Measurements from ENCODE around the gene TCERG1L. TPM values are rescaled to one million over a fixed set of nuclear protein-coding genes. Genes with fewer than 3 reads are reported as not detected.

TCERG1L gene
- total RNA-seq, 1 experiment from 2014 or later, result 1.5 TPM

DNA sequence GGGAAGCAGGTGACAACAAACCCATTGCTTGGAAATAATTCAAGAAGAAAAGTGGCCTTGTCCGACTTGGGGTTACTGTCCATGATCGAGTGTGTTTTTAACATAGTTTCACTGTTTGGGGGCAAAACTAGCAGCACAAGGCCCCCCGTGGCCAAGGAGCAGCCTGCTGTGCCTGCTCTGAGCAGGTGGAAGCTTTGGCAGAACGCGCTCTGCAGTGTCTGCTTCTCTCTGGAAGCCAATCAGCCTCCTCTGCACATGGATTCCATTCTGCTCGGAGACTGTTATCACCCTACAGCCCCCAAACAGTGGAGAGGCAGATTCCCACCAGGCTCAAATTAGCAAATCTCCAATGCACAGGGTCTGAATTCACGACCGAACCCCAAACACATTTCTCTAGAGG is 7.3 kb upstream of the TCERG1L start (continued):
- TF ChIP-seq, protein P1, sequence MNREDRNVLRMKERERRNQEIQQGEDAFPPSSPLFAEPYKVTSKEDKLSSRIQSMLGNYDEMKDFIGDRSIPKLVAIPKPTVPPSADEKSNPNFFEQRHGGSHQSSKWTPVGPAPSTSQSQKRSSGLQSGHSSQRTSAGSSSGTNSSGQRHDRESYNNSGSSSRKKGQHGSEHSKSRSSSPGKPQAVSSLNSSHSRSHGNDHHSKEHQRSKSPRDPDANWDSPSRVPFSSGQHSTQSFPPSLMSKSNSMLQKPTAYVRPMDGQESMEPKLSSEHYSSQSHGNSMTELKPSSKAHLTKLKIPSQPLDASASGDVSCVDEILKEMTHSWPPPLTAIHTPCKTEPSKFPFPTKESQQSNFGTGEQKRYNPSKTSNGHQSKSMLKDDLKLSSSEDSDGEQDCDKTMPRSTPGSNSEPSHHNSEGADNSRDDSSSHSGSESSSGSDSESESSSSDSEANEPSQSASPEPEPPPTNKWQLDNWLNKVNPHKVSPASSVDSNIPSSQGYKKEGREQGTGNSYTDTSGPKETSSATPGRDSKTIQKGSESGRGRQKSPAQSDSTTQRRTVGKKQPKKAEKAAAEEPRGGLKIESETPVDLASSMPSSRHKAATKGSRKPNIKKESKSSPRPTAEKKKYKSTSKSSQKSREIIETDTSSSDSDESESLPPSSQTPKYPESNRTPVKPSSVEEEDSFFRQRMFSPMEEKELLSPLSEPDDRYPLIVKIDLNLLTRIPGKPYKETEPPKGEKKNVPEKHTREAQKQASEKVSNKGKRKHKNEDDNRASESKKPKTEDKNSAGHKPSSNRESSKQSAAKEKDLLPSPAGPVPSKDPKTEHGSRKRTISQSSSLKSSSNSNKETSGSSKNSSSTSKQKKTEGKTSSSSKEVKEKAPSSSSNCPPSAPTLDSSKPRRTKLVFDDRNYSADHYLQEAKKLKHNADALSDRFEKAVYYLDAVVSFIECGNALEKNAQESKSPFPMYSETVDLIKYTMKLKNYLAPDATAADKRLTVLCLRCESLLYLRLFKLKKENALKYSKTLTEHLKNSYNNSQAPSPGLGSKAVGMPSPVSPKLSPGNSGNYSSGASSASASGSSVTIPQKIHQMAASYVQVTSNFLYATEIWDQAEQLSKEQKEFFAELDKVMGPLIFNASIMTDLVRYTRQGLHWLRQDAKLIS (CRISPR knock-in tag; IDR thresholded peaks at IDR 0.05; ENCODE audit: borderline replicate concordance), result no peak
- no peak for TF ChIP-seq ZNF671 (CRISPR knock-in tag; IDR thresholded peaks at IDR 0.05)
- no peak for TF ChIP-seq RELA (CRISPR knock-in tag; IDR thresholded peaks at IDR 0.05; ENCODE audit: borderline replicate concordance)
- TF ChIP-seq TEAD1 (CRISPR knock-in tag; IDR thresholded peaks at IDR 0.05), result no peak
- TF ChIP-seq, protein P2, sequence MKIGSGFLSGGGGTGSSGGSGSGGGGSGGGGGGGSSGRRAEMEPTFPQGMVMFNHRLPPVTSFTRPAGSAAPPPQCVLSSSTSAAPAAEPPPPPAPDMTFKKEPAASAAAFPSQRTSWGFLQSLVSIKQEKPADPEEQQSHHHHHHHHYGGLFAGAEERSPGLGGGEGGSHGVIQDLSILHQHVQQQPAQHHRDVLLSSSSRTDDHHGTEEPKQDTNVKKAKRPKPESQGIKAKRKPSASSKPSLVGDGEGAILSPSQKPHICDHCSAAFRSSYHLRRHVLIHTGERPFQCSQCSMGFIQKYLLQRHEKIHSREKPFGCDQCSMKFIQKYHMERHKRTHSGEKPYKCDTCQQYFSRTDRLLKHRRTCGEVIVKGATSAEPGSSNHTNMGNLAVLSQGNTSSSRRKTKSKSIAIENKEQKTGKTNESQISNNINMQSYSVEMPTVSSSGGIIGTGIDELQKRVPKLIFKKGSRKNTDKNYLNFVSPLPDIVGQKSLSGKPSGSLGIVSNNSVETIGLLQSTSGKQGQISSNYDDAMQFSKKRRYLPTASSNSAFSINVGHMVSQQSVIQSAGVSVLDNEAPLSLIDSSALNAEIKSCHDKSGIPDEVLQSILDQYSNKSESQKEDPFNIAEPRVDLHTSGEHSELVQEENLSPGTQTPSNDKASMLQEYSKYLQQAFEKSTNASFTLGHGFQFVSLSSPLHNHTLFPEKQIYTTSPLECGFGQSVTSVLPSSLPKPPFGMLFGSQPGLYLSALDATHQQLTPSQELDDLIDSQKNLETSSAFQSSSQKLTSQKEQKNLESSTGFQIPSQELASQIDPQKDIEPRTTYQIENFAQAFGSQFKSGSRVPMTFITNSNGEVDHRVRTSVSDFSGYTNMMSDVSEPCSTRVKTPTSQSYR (CRISPR knock-in tag; IDR thresholded peaks at IDR 0.05), result no peak
- no peak for TF ChIP-seq NFE2L1 (CRISPR knock-in tag; IDR thresholded peaks at IDR 0.05)
- TF ChIP-seq, protein P3, sequence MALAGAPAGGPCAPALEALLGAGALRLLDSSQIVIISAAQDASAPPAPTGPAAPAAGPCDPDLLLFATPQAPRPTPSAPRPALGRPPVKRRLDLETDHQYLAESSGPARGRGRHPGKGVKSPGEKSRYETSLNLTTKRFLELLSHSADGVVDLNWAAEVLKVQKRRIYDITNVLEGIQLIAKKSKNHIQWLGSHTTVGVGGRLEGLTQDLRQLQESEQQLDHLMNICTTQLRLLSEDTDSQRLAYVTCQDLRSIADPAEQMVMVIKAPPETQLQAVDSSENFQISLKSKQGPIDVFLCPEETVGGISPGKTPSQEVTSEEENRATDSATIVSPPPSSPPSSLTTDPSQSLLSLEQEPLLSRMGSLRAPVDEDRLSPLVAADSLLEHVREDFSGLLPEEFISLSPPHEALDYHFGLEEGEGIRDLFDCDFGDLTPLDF (CRISPR knock-in tag; IDR thresholded peaks at IDR 0.05), result no peak
- TF ChIP-seq, protein P4, sequence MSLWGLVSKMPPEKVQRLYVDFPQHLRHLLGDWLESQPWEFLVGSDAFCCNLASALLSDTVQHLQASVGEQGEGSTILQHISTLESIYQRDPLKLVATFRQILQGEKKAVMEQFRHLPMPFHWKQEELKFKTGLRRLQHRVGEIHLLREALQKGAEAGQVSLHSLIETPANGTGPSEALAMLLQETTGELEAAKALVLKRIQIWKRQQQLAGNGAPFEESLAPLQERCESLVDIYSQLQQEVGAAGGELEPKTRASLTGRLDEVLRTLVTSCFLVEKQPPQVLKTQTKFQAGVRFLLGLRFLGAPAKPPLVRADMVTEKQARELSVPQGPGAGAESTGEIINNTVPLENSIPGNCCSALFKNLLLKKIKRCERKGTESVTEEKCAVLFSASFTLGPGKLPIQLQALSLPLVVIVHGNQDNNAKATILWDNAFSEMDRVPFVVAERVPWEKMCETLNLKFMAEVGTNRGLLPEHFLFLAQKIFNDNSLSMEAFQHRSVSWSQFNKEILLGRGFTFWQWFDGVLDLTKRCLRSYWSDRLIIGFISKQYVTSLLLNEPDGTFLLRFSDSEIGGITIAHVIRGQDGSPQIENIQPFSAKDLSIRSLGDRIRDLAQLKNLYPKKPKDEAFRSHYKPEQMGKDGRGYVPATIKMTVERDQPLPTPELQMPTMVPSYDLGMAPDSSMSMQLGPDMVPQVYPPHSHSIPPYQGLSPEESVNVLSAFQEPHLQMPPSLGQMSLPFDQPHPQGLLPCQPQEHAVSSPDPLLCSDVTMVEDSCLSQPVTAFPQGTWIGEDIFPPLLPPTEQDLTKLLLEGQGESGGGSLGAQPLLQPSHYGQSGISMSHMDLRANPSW (CRISPR knock-in tag; conservative IDR thresholded peaks at IDR 0.05; ENCODE audit: low read depth), result no peak
- TF ChIP-seq TEAD4 (CRISPR knock-in tag; IDR thresholded peaks at IDR 0.05), result no peak
- no peak for TF ChIP-seq ZNF416 (CRISPR knock-in tag; IDR thresholded peaks at IDR 0.05)
- TF ChIP-seq, protein P5, sequence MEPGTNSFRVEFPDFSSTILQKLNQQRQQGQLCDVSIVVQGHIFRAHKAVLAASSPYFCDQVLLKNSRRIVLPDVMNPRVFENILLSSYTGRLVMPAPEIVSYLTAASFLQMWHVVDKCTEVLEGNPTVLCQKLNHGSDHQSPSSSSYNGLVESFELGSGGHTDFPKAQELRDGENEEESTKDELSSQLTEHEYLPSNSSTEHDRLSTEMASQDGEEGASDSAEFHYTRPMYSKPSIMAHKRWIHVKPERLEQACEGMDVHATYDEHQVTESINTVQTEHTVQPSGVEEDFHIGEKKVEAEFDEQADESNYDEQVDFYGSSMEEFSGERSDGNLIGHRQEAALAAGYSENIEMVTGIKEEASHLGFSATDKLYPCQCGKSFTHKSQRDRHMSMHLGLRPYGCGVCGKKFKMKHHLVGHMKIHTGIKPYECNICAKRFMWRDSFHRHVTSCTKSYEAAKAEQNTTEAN (CRISPR knock-in tag; IDR thresholded peaks at IDR 0.05), result no peak
- no peak for TF ChIP-seq ZNF317 (CRISPR knock-in tag; IDR thresholded peaks at IDR 0.05; ENCODE audit: borderline replicate concordance, low read depth)
- TF ChIP-seq, protein P6, sequence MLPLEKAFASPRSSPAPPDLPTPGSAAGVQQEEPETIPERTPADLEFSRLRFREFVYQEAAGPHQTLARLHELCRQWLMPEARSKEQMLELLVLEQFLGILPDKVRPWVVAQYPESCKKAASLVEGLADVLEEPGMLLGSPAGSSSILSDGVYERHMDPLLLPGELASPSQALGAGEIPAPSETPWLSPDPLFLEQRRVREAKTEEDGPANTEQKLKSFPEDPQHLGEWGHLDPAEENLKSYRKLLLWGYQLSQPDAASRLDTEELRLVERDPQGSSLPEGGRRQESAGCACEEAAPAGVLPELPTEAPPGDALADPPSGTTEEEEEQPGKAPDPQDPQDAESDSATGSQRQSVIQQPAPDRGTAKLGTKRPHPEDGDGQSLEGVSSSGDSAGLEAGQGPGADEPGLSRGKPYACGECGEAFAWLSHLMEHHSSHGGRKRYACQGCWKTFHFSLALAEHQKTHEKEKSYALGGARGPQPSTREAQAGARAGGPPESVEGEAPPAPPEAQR (CRISPR knock-in tag; IDR thresholded peaks at IDR 0.05), result no peak

DNA sequence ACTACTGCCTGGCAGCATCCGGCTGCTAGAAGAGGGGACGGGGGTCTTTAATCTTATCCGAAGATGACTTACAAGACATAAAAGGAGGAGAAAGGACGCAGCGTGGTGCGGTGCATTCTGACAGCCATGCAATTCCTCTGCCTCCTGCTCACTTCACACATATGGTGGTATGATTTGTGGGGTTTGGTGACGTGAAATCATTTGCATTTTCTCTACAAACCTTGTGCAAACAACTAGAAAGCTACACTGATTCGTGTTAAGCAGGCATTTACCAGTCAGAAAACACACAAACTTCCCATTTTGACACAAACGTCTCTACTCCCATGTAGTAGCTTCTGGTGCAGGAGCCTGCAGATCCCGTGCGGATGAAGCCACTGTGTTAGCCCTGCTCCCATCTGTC is 6.8 kb upstream of the TCERG1L start:
- H3K27ac Mint-ChIP-seq, result no peak overlapping the region
- H3K36me3 Mint-ChIP-seq, result peaks cover 54% of the 10 kb centered on the region
- ChIA-PET POLR2A (no interaction called here), CTCF (interaction anchor here (1.0 kb wide), 1 partner anchor 135 kb away, joined by 3 read pairs; no protein-coding TSS in a partner anchor)
- H3K4me1 Mint-ChIP-seq, result peaks cover 18% of the 10 kb centered on the region
- no peak overlapping the region for H3K4me3 Mint-ChIP-seq
- DNase-seq (ENCODE audit: low spot score), result no peak
- peaks cover 56% of the 10 kb centered on the region for H3K9me3 Mint-ChIP-seq
- H3K27me3 Mint-ChIP-seq (ENCODE audit: low read depth), result peaks cover 10% of the 10 kb centered on the region
- ATAC-seq, result no peak
- TF ChIP-seq, protein P7, sequence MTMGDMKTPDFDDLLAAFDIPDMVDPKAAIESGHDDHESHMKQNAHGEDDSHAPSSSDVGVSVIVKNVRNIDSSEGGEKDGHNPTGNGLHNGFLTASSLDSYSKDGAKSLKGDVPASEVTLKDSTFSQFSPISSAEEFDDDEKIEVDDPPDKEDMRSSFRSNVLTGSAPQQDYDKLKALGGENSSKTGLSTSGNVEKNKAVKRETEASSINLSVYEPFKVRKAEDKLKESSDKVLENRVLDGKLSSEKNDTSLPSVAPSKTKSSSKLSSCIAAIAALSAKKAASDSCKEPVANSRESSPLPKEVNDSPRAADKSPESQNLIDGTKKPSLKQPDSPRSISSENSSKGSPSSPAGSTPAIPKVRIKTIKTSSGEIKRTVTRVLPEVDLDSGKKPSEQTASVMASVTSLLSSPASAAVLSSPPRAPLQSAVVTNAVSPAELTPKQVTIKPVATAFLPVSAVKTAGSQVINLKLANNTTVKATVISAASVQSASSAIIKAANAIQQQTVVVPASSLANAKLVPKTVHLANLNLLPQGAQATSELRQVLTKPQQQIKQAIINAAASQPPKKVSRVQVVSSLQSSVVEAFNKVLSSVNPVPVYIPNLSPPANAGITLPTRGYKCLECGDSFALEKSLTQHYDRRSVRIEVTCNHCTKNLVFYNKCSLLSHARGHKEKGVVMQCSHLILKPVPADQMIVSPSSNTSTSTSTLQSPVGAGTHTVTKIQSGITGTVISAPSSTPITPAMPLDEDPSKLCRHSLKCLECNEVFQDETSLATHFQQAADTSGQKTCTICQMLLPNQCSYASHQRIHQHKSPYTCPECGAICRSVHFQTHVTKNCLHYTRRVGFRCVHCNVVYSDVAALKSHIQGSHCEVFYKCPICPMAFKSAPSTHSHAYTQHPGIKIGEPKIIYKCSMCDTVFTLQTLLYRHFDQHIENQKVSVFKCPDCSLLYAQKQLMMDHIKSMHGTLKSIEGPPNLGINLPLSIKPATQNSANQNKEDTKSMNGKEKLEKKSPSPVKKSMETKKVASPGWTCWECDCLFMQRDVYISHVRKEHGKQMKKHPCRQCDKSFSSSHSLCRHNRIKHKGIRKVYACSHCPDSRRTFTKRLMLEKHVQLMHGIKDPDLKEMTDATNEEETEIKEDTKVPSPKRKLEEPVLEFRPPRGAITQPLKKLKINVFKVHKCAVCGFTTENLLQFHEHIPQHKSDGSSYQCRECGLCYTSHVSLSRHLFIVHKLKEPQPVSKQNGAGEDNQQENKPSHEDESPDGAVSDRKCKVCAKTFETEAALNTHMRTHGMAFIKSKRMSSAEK (CRISPR knock-in tag; IDR thresholded peaks at IDR 0.05; ENCODE audit: borderline replicate concordance), result no peak
- TF ChIP-seq HMGA2 (CRISPR knock-in tag; IDR thresholded peaks at IDR 0.05), result no peak
- TF ChIP-seq, protein P3 (CRISPR knock-in tag; IDR thresholded peaks at IDR 0.05), result no peak
- no peak for TF ChIP-seq ZNF317 (CRISPR knock-in tag; IDR thresholded peaks at IDR 0.05; ENCODE audit: borderline replicate concordance, low read depth)
- TF ChIP-seq RORB (CRISPR knock-in tag; IDR thresholded peaks at IDR 0.05), result no peak
- no peak for TF ChIP-seq ZNF396 (CRISPR knock-in tag; IDR thresholded peaks at IDR 0.05; ENCODE audit: borderline replicate concordance)

All from WTC11 (cell line).